Endothelial cell of hepatic sinusoid (primary cell): ENCODE measurements around the gene G6PD.

Experiments used
- in situ Hi-C: cut with HindIII; loops from 2 replicates; pipeline ENCODE4 v1.10.0; 2017; ENCODE audit warnings: low sequenced_read_pairs

The G6PD gene

GRCh38 chrX:154489182-154489581 is 57.5 kb downstream of the G6PD start:
- in situ Hi-C loops = no loop called here

- in situ Hi-C loops = no loop called here
Observed at GRCh38 chrX:154488336-154489075, 58.1 kb downstream of the G6PD start.

- in situ Hi-C loops = no loop called here
Observed at GRCh38 chrX:154487518-154488290, 58.9 kb downstream of the G6PD start.

- in situ Hi-C loops = no loop called here
Observed at GRCh38 chrX:154486396-154487207, 60.0 kb downstream of the G6PD start, which contains the start of gene UBL4A. UBL4A (minus strand) TSS chrX:154486615; CDS start chrX:154486584, 31 bp downstream.

- in situ Hi-C loops = no loop called here
Observed at GRCh38 chrX:154486052-154486395, 60.6 kb downstream of the G6PD start.

GRCh38 chrX:154485150-154486051 is 61.2 kb downstream of the G6PD start:
- in situ Hi-C loops = no loop called here

- in situ Hi-C loops = no loop called here
Observed at GRCh38 chrX:154484255-154485149, 62.1 kb downstream of the G6PD start.

- in situ Hi-C loops = no loop called here
Observed at GRCh38 chrX:154483325-154483724, 63.3 kb downstream of the G6PD start.

- in situ Hi-C loops = no loop called here
Observed at GRCh38 chrX:154482786-154483185, 63.9 kb downstream of the G6PD start.

- in situ Hi-C loops = no loop called here
Observed at GRCh38 chrX:154481911-154482601, 64.6 kb downstream of the G6PD start.
